PC-3 (cell line): Measurements from ENCODE around the gene TEX30. TPM values are rescaled to one million over a fixed set of nuclear protein-coding genes. Genes with fewer than 3 reads are reported as not detected.

Experiments
- ATAC-seq: fragments of 200-7000 bp; cut with Tn5 transposase; 2 replicates; pipeline ENCODE4 v1.9.1; 2020; ENCODE audit warnings: mild to moderate bottlenecking, moderate library complexity
- BruUV-seq: library from RNA; stranded (reverse); fragments of 400-500 nt; replicated peaks from 2 replicates; lab custom pipeline; 2021; lab: Mats Ljungman, UMichigan
- CTCF ChIA-PET: fragments of 300-600 bp; sonication (Branson Sonifier 250); formaldehyde crosslinking; loops from one replicate; lab custom pipeline; 2022; ENCODE audit warnings: antibody characterized with exemption; lab: Charles Lee
- POLR2A ChIA-PET: fragments of 300-600 bp; sonication (Branson Sonifier 250); formaldehyde crosslinking; loops from one replicate; lab custom pipeline; 2022; ENCODE audit warnings: antibody characterized with exemption; ENCODE audit not compliant: unreplicated experiment; lab: Charles Lee
- DNase-seq: peaks from one replicate; pipeline ENCODE4 v3.0.0-alpha.2; 2015
- H2AFZ ChIP-seq: fragments of 300-600 bp; sonication (generic); 2 replicates; pipeline ENCODE4 v1.6.0; 2016; ENCODE audit warnings: antibody characterized with exemption, low read length
- H3F3A ChIP-seq: fragments of 300-600 bp; sonication (generic); one replicate; pipeline ENCODE4 v1.6.0; 2017; ENCODE audit warnings: antibody characterized with exemption, low read length, control low read depth, mild to moderate bottlenecking; ENCODE audit not compliant: unreplicated experiment
- H3K27ac ChIP-seq: fragments of 300-600 bp; sonication (generic); 2 replicates; pipeline ENCODE4 v1.5.1; 2016; ENCODE audit warnings: mild to moderate bottlenecking, low read length
- H3K27me3 ChIP-seq: fragments of 300-600 bp; sonication (generic); 2 replicates; pipeline ENCODE4 v1.6.1; 2016; ENCODE audit warnings: low read length, mixed read lengths
- H3K36me3 ChIP-seq: fragments of 300-600 bp; sonication (generic); 2 replicates; pipeline ENCODE4 v1.6.1; 2016; ENCODE audit warnings: low read depth, mixed run types, low read length, mixed read lengths
- H3K4me1 ChIP-seq: fragments of 300-600 bp; sonication (generic); 2 replicates; pipeline ENCODE4 v1.5.1; 2016; ENCODE audit warnings: low read length; ENCODE audit not compliant: insufficient read depth
- H3K4me2 ChIP-seq: fragments of 300-600 bp; sonication (generic); 2 replicates; pipeline ENCODE4 v1.6.0; 2016; ENCODE audit warnings: low read length
- H3K4me3 ChIP-seq: fragments of 300-600 bp; sonication (generic); 2 replicates; pipeline ENCODE4 v1.5.1; 2016; ENCODE audit warnings: mild to moderate bottlenecking, low read length, mixed read lengths
- H3K79me2 ChIP-seq: fragments of 300-600 bp; sonication (generic); 2 replicates; pipeline ENCODE4 v1.6.1; 2017; ENCODE audit warnings: low read length, mixed read lengths
- H3K9ac ChIP-seq: fragments of 300-600 bp; sonication (generic); 2 replicates; pipeline ENCODE4 v1.6.0; 2016; ENCODE audit warnings: mild to moderate bottlenecking, low read length
- H3K9me2 ChIP-seq: fragments of 300-600 bp; sonication (generic); replicated peaks from 2 replicates; pipeline ENCODE4 v1.6.1; 2016; ENCODE audit warnings: mixed run types, low read length, mixed read lengths
- H3K9me3 ChIP-seq: fragments of 300-600 bp; sonication (generic); 2 replicates; pipeline ENCODE4 v1.6.1; 2016; ENCODE audit warnings: low read length, mixed read lengths
- H4K20me1 ChIP-seq: fragments of 300-600 bp; sonication (generic); 2 replicates; pipeline ENCODE4 v1.6.1; 2016; ENCODE audit warnings: low read length, mixed read lengths
- CTCF ChIP-seq: fragments of 300-600 bp; sonication (generic); conservative IDR thresholded peaks from 2 replicates; pipeline ENCODE4 v1.5.1; 2017; ENCODE audit warnings: antibody characterized with exemption, low read depth, mild to moderate bottlenecking, low read length
- EZH2 ChIP-seq: fragments of 300-600 bp; sonication (generic); IDR thresholded peaks from one replicate; pipeline ENCODE4 v1.6.1; 2017; ENCODE audit warnings: antibody characterized with exemption, mild to moderate bottlenecking, low read length; ENCODE audit not compliant: unreplicated experiment
- EZH2phosphoT487 ChIP-seq: fragments of 300-600 bp; sonication (generic); IDR thresholded peaks from 2 replicates; pipeline ENCODE4 v1.6.1; 2018; ENCODE audit warnings: mild to moderate bottlenecking, antibody characterized with exemption, low read length, borderline replicate concordance
- intact Hi-C: fragments of 100-400 bp; cut with micrococcal nuclease; formaldehyde crosslinking; loops from 2 replicates; pipeline ENCODE4 v1.9.0; 2023
- total RNA-seq: library from RNA; depleted of rRNA; stranded (reverse); fragments of >200 nt; gene quantifications from 2 replicates; pipeline ENCODE4 v1.2.3, GENCODE V29; 2014

TEX30 gene
- total RNA-seq, 1 experiment from 2014 or later = 16.7 TPM

GRCh38 chr13:102758842-102759241 is 14.7 kb downstream of the TEX30 start:
- Histone ChIP-seq H3K27me3 (no peaks in the 10 kb centered on the region), H3K27ac (no peak overlapping the region), H3K4me1 (no peaks in the 10 kb centered on the region), H2AFZ (no peak overlapping the region), H3K36me3 (no peaks in the 10 kb centered on the region), H3K9me2 (no peaks in the 10 kb centered on the region), H4K20me1 (no peaks in the 10 kb centered on the region), H3K9me3 (no peaks in the 10 kb centered on the region), H3K79me2 (no peaks in the 10 kb centered on the region), H3K9ac (no peak overlapping the region), H3K4me2 (no peak overlapping the region), H3K4me3 (no peak overlapping the region), H3F3A (no peaks in the 10 kb centered on the region)
- ATAC-seq (no peak), DNase-seq (no peak)
- CTCF ChIA-PET = no interaction called here
- no TSS peak for BruUV-seq
- TF ChIP-seq EZH2phosphoT487 = no peak
- no peak for TF ChIP-seq CTCF
- no peak for TF ChIP-seq EZH2
- intact Hi-C loops = no loop called here
- POLR2A ChIA-PET = no interaction called here

DNA sequence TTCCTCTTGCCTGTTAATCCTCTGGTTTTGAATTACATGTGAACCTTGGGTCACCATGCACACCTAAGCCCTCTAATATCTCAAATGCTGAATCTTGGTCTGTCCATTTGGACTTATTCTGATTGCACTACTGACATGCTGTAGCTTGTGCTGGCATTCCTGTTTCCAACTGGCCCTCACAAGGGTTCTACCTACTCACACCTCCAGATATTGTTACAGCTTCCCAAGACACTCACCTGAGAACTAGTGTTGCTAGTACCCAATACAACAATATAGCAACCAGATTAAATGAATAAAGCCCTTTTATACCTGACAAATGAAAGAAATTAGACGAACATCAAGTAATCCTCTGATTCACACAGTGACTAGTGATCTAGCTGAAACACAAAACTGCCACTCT is 16.6 kb downstream of the TEX30 start:
- no peak for TF ChIP-seq EZH2
- no peak for TF ChIP-seq EZH2phosphoT487
- TF ChIP-seq CTCF = no peak

GRCh38 chr13:102751886-102752285 is 21.7 kb downstream of the TEX30 start:
- no peak overlapping the region for H3K4me3 ChIP-seq
- peaks cover 16% of the 10 kb centered on the region for H3K27me3 ChIP-seq
- H3K9me3 ChIP-seq = no peaks in the 10 kb centered on the region
- no peaks in the 10 kb centered on the region for H3K9me2 ChIP-seq
- no peak for DNase-seq
- CTCF ChIA-PET = no interaction called here
- no peak for ATAC-seq
- H2AFZ ChIP-seq = no peak overlapping the region
- no peak overlapping the region for H3K27ac ChIP-seq
- H4K20me1 ChIP-seq = no peaks in the 10 kb centered on the region
- H3K36me3 ChIP-seq = no peaks in the 10 kb centered on the region
- POLR2A ChIA-PET = no interaction called here
- H3F3A ChIP-seq = no peaks in the 10 kb centered on the region
- no peaks in the 10 kb centered on the region for H3K79me2 ChIP-seq
- H3K4me1 ChIP-seq = no peaks in the 10 kb centered on the region
- BruUV-seq = no TSS peak
- intact Hi-C loops = no loop called here
- TF ChIP-seq EZH2 (no peak), EZH2phosphoT487 (no peak), CTCF (no peak)
- H3K9ac ChIP-seq = no peak overlapping the region
- H3K4me2 ChIP-seq = no peak overlapping the region

More for the DNA sequence above, 16.6 kb downstream of the TEX30 start:
- Histone ChIP-seq H2AFZ (no peak overlapping the region), H3K4me1 (no peaks in the 10 kb centered on the region), H3K27ac (no peak overlapping the region), H3K4me2 (no peak overlapping the region), H3K79me2 (no peaks in the 10 kb centered on the region), H3K27me3 (no peaks in the 10 kb centered on the region), H3K9ac (no peak overlapping the region), H3K36me3 (no peaks in the 10 kb centered on the region), H3F3A (no peaks in the 10 kb centered on the region), H3K9me3 (no peaks in the 10 kb centered on the region), H3K9me2 (no peaks in the 10 kb centered on the region), H3K4me3 (no peak overlapping the region), H4K20me1 (no peaks in the 10 kb centered on the region)
- CTCF ChIA-PET = no interaction called here
- DNase-seq (no peak), ATAC-seq (no peak)
- BruUV-seq = no TSS peak
- POLR2A ChIA-PET = no interaction called here
- intact Hi-C loops = no loop called here
